GM18498 (cell line): ENCODE results near the gene SEPTIN1.
"Not testable (repeated sequence)": the region's sequence is repeated elsewhere in the genome, so short reads cannot be mapped to it uniquely, and the experiment has no call there.

ENCODE experiments used
- ATAC-seq: cut with Tn5 transposase; IDR thresholded peaks from one replicate; pipeline ENCODE4 v1.9.1; 2021; ENCODE audit warnings: mild to moderate bottlenecking, moderate library complexity; ENCODE audit not compliant: unreplicated experiment

Gene SEPTIN1

GRCh38 chr16:30358577-30358936 is 23.8 kb downstream of the SEPTIN1 start:
- ATAC-seq: no peak

GRCh38 chr16:30357715-30358576 is 24.4 kb downstream of the SEPTIN1 start:
- no peak for ATAC-seq

- ATAC-seq: no peak
These were observed 25.2 kb downstream of the SEPTIN1 start for GRCh38 chr16:30357085-30357714.

GRCh38 chr16:30356401-30357084 is 25.8 kb downstream of the SEPTIN1 start:
- ATAC-seq: no peak

GRCh38 chr16:30355954-30356308 is 26.4 kb downstream of the SEPTIN1 start:
- no peak for ATAC-seq

GRCh38 chr16:30355144-30355953 is 27.0 kb downstream of the SEPTIN1 start, which contains the start of gene CD2BP2:
TSS of gene CD2BP2 (minus strand) at chr16:30355308. CDS start at chr16:30354681, 627 bp downstream.
- ATAC-seq: peak; percentile 60

- ATAC-seq: peak; percentile 22
These were observed 27.8 kb downstream of the SEPTIN1 start for GRCh38 chr16:30354423-30355143.

GRCh38 chr16:30353438-30354129 is 28.8 kb downstream of the SEPTIN1 start:
- ATAC-seq: no peak

- no peak for ATAC-seq
These were observed 29.6 kb downstream of the SEPTIN1 start for GRCh38 chr16:30352488-30353401.

GRCh38 chr16:30351586-30352419 is 30.6 kb downstream of the SEPTIN1 start:
- no peak for ATAC-seq

GRCh38 chr16:30351001-30351441 is 31.3 kb downstream of the SEPTIN1 start:
- no peak for ATAC-seq

- ATAC-seq: peak; percentile 42
These were observed 32.1 kb downstream of the SEPTIN1 start for GRCh38 chr16:30350134-30350871.

- peak; percentile 45 for ATAC-seq
These were observed 32.7 kb downstream of the SEPTIN1 start for GRCh38 chr16:30349675-30350074.

- no peak for ATAC-seq
These were observed 33.4 kb downstream of the SEPTIN1 start for GRCh38 chr16:30348929-30349328.

GRCh38 chr16:30348113-30348512 is 34.2 kb downstream of the SEPTIN1 start:
- no peak for ATAC-seq

GRCh38 chr16:30346286-30346685 is 36.1 kb downstream of the SEPTIN1 start:
- no peak for ATAC-seq

- not testable (repeated sequence) for ATAC-seq
These were observed 38.9 kb downstream of the SEPTIN1 start for GRCh38 chr16:30343491-30343820.
